CD4-positive, alpha-beta T cell treated with Interleukin-4 for 4 hours (primary cell): ENCODE measurements around the gene VTN.

ENCODE experiments used
- DNase-seq: peaks from one replicate; pipeline ENCODE4 v3.0.0-alpha.2; 2020

VTN gene

DNA sequence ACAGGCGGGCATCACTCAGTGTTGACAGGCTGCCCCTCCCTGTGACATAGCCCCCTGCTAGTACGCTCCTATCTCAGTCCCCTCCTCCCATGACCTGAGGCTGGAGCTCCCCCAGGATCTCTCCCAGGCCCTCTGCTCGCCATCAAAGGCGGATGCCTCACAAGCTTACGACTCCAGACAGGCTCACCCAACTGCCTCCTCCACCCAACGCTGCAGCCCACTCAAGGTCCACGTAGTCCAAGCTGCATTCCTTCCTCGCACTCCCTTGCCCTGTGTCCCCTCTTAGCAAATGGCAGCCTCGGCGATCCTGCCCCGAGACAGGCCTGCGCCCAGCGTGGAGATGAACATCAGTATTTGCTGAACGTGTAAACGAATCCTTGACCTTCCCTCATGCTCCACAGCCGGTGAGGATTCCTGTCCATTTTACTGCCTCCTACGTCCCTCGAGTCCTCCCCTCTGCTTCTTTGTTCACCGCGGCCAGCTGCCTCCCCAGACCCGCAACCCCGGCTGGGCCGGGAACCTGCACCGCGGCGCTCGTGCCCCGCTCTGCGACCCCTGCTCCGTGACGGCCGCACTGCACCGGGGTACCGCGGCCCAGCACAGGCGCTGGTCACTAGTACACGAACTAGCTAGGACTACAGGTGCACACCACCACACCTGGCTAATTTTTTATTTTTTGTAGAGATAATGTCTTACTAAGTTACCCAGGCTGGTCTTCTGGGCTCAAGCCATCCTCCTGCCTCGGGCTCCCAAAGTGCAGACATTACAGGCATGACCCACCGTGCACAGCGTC lies 51.9 kb downstream of the VTN start:
- DNase-seq: no peak
